NCI-H1092 (cell line): Measurements from ENCODE around the gene OR8B3.
"Not testable (repeated sequence)": the region's sequence is repeated elsewhere in the genome, so short reads cannot be mapped to it uniquely, and the experiment has no call there.

Source experiments
- DNase-seq: peaks from one replicate; lab custom pipeline; 2025; lab: John Stamatoyannopoulos, UW

Gene OR8B3

GRCh38 chr11:124398924-124399323 is at the start of gene OR8B3:
Gene OR8B3 (minus strand): TSS chr11:124399024. CDS start chr11:124397351, 1,673 bp downstream.
- DNase-seq, result no peak

- no peak for DNase-seq
Measured at GRCh38 chr11:124446916-124447315, 48.1 kb upstream of the OR8B3 start.

- DNase-seq, result no peak
Measured at GRCh38 chr11:124445646-124446150, 46.9 kb upstream of the OR8B3 start, which contains the start of gene OR8B8. Gene OR8B8 (minus strand): TSS chr11:124445696. CDS start chr11:124441085, 4,611 bp downstream.

- DNase-seq, result no peak
Measured at GRCh38 chr11:124442847-124443246, 44.0 kb upstream of the OR8B3 start.

- DNase-seq, result no peak
Measured at GRCh38 chr11:124442442-124442841, 43.6 kb upstream of the OR8B3 start.

GRCh38 chr11:124441519-124441918 is 42.7 kb upstream of the OR8B3 start:
- no peak for DNase-seq

GRCh38 chr11:124441081-124441480 is 42.3 kb upstream of the OR8B3 start:
- DNase-seq, result no peak

- DNase-seq, result no peak
Measured at GRCh38 chr11:124440608-124441007, 41.8 kb upstream of the OR8B3 start.

GRCh38 chr11:124434699-124435098 is 35.9 kb upstream of the OR8B3 start:
- no peak for DNase-seq

- DNase-seq, result no peak
Measured at GRCh38 chr11:124429599-124429998, 30.8 kb upstream of the OR8B3 start.

GRCh38 chr11:124424384-124424921 is 25.6 kb upstream of the OR8B3 start, which contains the start of gene OR8B4:
Gene OR8B4 (minus strand): TSS chr11:124424871. CDS start chr11:124424871, 0 bp downstream.
- DNase-seq, result no peak

GRCh38 chr11:124421043-124421442 is 22.2 kb upstream of the OR8B3 start:
- no peak for DNase-seq

- DNase-seq, result peak; percentile 3
Measured at GRCh38 chr11:124415356-124415923, 16.6 kb upstream of the OR8B3 start.

GRCh38 chr11:124409906-124410305 is 11.1 kb upstream of the OR8B3 start:
- no peak for DNase-seq

GRCh38 chr11:124405581-124405980 is 6.8 kb upstream of the OR8B3 start:
- DNase-seq, result no peak

- not testable (repeated sequence) for DNase-seq
Measured at GRCh38 chr11:124403186-124403585, 4.4 kb upstream of the OR8B3 start.

GRCh38 chr11:124402326-124402922 is 3.6 kb upstream of the OR8B3 start:
- DNase-seq, result peak; percentile 1

GRCh38 chr11:124396847-124397246 is 2.0 kb downstream of the OR8B3 start:
- not testable (repeated sequence) for DNase-seq

- DNase-seq, result no peak
Measured at GRCh38 chr11:124394408-124394807, 4.4 kb downstream of the OR8B3 start.

GRCh38 chr11:124384399-124384798 is 14.4 kb downstream of the OR8B3 start, which contains the start of gene OR8B2:
Gene OR8B2 (minus strand): TSS chr11:124384499. CDS start chr11:124383343, 1,156 bp downstream.
- no peak for DNase-seq

- not testable (repeated sequence) for DNase-seq
Measured at GRCh38 chr11:124382857-124383256, 16.0 kb downstream of the OR8B3 start.

- no peak for DNase-seq
Measured at GRCh38 chr11:124380585-124380984, 18.2 kb downstream of the OR8B3 start.

GRCh38 chr11:124376280-124376679 is 22.5 kb downstream of the OR8B3 start:
- no peak for DNase-seq
